NCI-H187 (cell line): ENCODE results near the gene GRXCR2.
A peak's percentile ranks its signal among the peaks of the same experiment; 100 is the strongest.

Experiments
- DNase-seq, 2 experiments: peaks; one replicate each; lab custom pipeline; 2025; lab: John Stamatoyannopoulos, UW

Gene GRXCR2

DNA sequence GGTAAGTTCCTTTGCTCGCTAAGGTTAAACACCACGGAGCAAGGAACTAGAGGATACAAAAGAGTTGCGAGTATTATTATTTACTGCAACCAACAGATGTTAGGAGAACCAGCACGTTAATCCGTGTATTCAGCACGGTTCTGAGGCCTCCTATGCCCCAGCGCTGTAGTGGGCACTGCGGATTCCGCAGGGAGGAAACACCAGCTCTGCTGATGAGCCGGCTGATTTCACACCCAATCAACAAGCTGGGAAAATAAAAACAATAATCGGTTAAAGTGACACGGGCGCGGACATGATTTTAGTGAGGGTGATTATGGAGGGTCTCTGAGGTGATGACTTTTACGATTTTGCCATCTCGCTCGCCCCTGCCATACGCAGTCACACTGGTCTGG lies 37.0 kb downstream of the GRXCR2 start:
- DNase-seq = no peak

DNA sequence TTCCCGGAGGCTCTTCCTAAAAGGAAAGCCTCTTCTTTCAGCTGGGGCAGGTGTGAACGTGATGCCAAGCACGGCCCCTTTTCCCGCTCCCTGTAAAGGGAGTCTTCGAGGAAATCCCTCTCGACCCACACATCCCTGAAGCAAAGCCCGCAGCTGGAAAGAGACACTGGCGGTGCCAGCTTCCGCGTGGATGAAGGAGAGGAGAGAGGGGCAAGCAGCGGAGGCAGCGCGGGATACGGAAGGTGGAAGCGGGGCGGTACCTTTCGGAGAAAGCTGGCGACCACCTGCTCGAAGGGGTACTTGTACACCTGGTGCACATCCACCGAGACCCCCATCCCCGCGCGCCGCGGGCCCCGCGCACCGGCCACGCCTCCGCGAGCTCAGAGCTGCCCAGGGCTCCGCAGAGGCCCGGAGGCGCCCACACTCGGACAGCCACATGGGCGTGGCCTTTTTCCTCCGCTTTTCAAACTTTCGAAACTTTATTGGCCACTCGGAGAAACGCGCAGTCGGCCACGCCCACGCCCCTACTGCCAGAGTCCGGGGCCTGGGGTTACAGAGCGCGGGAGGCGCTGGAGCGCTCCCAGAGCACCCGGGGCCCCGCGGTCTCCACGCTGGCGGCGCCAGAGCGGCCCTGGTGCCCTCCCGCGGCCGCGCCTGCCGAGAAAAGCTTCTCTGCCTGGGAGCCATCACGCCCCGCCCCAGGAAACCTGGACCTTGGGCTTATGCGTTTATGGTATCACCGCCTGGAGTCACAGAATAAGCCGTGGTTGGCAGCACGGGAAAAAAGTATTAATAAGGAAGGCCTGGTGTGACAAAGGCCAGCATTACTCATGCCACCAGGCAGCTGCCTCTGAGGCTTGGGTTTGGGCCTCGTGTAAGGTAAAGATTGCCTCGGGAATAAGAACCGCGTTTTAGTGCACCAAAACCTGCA lies 37.6 kb downstream of the GRXCR2 start, which contains the start of gene PRELID2:
TSS of gene PRELID2 (minus strand) at position 426 of the 931 bp plus-strand sequence. CDS start at position 335, 91 bp downstream.
- peak in 1 of 2 experiments; percentile 10 for DNase-seq

DNA sequence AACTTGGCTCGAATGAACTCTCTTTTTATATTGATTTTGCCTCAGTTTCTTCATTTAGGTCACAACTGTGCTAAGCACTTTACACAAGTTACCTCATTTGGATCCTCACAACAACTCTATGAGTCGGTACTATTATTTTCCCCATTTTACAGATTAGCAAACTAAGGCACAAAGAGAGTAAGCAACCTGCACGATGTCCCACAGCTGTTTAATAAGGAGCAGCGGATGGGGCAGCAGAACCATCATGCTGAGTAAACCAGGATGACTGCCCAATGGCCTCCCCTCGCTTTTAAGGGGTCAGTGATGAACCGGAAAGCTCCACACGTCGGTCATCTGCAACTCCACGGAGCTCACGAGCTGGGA lies 38.3 kb downstream of the GRXCR2 start:
- DNase-seq = no peak

DNA sequence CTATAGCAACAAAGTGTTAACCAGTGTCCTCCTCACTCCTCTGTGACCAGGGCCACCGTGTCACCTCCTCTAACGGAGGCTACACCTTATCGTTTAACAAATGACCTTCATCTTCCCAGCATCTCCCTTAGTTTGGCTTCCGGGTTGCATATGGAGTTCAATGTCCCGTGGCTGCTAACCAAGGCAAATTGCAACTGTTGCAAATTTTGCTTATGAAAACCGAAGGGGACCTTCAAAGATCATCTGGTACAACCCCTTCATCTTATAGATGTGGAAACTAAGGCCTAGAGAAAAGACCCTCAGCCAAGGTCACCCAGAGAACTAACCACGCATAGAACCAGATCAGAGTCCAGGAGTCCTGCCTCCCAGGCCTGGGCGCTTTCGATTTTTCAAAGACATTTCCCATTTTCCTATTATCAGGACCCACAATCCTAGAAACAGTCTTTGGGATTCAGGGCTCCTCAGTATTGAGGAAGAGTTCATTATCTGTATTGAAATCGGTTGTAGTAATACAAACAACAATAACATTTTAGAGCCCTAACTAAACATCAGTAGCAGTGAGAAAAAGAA lies 39.1 kb downstream of the GRXCR2 start:
- DNase-seq = no peak

DNA sequence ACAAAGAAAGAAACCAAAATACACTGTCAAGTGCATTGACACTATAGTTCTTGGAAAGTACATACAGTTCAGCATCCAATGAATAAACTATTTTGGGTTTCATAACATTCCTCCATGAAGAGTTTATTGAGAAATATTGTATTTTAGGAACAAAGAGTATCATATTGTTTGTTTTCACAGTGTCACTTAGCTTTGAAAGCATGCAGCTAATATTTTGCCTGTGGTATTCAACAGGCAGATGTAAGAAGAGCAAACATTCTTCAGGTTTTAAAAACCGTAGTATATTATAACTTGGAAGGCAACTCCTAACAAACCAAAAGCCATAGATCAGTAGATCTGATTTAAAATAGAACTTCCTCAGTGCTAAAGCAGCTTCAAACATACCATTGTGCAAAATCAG lies 42.2 kb downstream of the GRXCR2 start:
- no peak for DNase-seq

DNA sequence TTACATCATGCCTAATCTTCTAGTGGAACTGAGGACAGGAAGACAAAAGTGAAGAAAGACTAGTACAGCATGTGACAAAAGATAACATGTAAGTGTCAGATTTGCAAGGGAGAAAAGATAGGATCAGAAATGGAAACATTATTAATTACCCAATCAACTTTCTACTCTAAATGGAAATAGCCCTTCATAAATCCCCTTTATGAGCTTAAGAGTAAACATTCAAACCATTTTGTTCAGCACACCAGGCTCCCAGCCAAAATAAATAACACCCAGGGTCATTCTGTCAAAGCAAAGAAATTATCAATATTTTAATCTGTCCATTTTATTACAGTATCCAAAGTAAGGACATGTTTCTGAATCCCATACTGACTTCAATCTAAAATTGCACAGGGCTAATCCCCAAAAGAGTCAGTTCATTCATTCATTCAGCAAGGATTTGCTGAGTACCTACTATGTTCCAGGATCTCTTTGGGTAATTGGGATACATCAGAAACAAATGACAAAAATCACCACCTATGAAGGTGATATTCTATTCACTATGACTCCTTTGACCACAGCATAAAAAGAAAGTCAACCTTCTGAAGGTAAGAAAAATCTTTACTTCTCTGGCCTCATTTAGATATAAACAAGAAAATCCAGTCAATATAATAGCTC lies 43.0 kb downstream of the GRXCR2 start:
- DNase-seq = no peak

DNA sequence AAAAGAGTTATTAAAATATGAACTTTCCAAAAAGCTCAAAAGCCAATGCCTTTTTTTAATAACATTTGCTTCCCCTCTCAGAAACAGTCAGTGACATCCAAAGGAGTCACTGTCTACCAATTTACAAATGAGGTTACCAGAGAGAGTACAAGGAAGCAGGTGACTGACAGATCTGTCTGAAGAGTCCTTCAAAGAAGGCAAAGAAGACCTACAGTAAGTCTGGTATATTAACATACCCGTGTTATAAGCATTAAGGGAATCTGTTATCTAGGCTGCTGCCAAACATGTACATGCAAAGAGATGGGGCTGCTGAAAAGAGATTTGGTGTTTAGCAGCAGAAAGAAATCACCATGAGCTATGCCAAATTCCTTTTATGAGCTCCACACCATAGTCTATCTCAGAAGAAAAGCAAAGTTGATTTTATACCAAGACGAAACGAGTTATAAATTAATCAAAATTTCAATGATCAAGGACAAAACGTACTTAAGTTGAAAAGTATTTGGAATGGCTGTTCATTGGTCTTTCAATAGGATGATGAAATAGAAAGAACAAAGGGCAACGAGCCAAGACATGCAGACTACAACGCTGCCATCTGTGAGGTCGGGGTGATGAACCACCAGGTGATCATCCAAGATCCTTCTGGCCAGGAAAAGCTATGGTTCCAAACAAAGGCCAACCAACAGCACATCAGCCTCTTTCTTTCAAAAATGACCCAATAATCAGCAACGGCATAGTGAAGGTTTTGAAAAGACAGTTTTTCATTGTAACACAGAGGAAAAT lies 45.7 kb downstream of the GRXCR2 start:
- no peak for DNase-seq

DNA sequence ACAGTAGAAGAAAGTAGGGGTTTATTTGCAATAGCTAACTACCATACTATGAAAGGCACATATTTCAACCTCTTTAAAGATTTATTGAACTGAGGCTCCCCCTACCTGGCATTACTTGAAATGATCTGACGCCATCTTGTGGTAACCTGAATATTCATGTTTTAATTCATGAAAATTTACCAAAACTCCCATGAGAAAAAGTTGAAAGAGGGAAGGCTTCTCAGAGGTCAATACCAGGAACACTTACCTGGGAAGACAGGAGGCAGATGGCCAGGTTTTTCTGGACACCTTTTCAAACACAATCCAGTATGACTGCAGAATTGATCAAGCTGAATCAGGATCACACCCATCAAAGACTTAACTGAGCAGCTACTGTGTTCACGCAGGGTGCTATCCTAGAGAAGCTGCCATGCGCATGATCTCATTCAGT lies 47.0 kb downstream of the GRXCR2 start:
- DNase-seq = no peak

DNA sequence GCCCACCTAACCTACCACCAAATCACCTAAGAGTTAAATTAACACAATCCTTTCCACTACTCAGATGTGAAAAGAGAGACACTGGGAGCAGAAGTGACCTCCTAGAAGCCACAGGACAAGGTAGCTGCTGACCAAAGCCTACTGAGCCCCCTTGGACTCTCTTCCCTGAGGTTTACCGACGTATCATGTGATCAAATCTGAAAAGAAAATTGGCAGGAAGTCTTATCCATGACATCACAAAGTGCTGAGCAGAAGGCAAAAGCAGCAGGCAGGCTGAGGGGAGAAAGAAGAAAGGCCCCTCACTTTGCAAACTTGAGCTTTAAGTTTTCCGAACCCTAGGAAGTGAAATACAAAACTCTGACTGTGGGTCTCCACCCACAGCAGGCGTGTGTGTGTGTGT lies 48.8 kb downstream of the GRXCR2 start:
- DNase-seq = no peak

DNA sequence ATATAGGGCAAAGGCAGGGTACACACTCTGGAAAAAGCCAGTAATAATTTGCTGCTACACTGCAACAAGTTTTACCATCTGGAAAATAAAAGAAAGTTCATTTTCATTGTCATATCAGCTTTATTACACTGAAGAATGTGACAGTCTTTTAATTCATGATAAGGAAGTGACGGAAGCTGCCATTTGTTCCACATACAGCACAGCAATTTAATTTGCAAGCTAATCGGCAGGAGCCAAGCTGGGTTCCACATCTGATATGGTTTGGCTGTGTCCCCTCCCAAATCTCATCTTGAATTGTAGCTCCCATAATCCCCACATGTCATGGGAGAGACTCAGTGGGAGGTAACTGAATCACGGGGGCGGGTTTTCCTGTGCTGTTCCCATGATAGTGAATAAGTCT lies 54.2 kb downstream of the GRXCR2 start:
- no peak for DNase-seq

DNA sequence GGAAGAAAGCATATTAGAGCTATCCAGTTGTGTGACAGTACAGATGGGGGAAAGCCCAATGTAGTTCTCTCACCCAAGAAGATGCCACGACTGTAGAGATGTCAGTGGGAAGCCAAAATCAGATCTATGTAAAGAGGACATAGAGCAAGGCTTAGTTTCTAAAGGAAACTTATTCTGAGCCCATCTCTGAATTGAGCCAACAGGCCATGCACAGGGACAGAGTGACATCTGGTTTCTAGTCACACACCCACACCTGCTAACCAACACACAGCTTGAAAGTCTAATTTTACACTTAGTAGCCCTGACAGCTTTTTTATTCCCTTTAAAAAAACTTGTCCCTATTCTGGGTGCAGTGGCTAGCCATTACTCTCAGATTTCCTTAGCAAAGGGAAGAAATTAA lies 59.9 kb downstream of the GRXCR2 start:
- no peak for DNase-seq

DNA sequence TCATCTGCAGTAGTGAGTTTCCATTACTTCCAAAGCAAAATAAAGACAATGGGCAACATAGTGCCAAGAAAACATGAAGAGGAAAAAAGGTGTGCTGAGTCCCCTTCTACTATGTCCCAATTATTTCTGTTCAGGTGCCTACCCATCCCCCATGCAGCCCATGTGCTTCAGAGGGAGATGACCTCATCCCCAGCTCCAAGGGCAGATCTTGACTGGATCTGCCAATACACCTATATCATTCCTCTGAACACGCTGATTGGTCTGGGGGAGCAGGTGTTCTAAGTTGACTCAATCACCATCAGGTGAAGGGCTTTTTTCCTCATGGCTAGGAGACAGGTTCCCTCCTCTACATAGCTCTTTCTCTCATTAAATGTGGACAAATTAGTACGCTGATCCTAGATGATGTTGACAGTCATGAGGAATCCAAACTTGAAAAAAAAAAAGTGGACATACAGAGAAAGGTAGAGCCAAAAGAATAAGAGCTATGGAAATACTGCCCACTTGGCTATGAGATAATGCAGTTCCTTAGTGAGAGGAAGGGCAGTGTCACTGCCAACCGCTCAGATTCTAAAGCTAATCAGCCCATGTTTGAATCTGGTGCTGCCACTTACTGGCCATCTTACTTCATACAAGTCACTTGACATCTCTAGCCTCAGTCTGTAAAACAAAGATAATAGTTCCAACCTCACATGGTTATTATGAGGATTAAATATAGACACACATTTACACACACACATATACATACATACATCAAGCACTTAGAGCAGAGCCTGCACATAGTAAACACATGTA lies 60.8 kb downstream of the GRXCR2 start:
- no peak for DNase-seq
